HL-60 (cell line): ENCODE measurements around the gene SCO2.

Experiments used
- GABPA ChIP-seq: IDR thresholded peaks from 2 replicates; pipeline ENCODE4 v1.6.1; 2012; ENCODE audit warnings: low read depth
- POLR2AphosphoS5 ChIP-seq: IDR thresholded peaks from 2 replicates; pipeline ENCODE4 v1.6.1; 2012; ENCODE audit warnings: low read depth
- SPI1 ChIP-seq: IDR thresholded peaks from 2 replicates; pipeline ENCODE4 v1.6.1; 2012; ENCODE audit warnings: low read depth, mild to moderate bottlenecking, borderline replicate concordance
- TF ChIP-seq, protein P1 (sequence below): IDR thresholded peaks from one replicate; pipeline ENCODE4 v1.5.1; 2011; ENCODE audit warnings: low read length, control low read depth, inconsistent platforms; ENCODE audit not compliant: insufficient read depth
- TF ChIP-seq, protein P2 (sequence below): IDR thresholded peaks from 2 replicates; pipeline ENCODE4 v1.6.1; 2012; ENCODE audit warnings: low read depth; ENCODE audit not compliant: insufficient replicate concordance

DNA sequence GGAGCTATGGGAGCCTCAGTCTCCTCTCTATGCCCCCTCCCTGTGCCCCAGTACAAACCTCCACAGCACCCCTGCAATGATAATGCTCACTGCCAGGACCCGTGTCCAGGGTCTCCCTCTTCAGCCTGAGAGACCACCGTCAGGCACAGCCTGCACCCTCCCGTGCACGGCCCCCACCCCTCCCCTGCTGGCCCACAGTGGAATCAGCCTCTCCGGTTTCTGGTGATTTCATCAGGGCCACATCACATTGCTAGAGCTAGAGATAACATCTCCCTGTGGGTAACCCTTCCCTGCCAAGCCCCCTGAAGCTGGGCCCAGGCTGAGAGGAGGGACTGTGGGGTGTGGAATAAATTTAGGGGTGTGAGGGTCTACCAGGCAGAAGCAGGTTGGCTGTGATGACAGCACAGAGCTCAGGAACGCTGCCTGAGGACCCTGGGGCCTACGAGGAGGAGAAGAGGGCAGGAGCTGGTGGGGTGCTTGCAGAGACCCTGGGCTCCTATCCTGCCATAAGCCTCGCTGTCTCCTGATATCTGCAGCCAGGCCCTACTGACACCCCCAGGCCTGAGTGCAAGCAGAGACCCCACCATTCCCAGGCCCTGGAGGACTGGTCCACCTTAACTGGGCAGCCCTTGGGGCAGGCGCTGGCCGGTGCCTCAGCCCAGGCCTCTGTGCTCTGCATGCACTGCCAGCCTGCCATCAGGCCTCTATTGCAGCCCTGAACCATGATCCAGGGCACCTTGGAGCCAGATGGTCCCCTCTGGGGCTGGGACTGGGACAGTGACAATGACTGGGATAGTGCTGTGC is 20.3 kb upstream of the SCO2 start, which contains the start of gene KLHDC7B:
- TF ChIP-seq, protein P1, sequence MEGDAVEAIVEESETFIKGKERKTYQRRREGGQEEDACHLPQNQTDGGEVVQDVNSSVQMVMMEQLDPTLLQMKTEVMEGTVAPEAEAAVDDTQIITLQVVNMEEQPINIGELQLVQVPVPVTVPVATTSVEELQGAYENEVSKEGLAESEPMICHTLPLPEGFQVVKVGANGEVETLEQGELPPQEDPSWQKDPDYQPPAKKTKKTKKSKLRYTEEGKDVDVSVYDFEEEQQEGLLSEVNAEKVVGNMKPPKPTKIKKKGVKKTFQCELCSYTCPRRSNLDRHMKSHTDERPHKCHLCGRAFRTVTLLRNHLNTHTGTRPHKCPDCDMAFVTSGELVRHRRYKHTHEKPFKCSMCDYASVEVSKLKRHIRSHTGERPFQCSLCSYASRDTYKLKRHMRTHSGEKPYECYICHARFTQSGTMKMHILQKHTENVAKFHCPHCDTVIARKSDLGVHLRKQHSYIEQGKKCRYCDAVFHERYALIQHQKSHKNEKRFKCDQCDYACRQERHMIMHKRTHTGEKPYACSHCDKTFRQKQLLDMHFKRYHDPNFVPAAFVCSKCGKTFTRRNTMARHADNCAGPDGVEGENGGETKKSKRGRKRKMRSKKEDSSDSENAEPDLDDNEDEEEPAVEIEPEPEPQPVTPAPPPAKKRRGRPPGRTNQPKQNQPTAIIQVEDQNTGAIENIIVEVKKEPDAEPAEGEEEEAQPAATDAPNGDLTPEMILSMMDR = peak; percentile 10
- TF ChIP-seq GABPA (no peak), POLR2AphosphoS5 (no peak), SPI1 (no peak)
- TF ChIP-seq, protein P2, sequence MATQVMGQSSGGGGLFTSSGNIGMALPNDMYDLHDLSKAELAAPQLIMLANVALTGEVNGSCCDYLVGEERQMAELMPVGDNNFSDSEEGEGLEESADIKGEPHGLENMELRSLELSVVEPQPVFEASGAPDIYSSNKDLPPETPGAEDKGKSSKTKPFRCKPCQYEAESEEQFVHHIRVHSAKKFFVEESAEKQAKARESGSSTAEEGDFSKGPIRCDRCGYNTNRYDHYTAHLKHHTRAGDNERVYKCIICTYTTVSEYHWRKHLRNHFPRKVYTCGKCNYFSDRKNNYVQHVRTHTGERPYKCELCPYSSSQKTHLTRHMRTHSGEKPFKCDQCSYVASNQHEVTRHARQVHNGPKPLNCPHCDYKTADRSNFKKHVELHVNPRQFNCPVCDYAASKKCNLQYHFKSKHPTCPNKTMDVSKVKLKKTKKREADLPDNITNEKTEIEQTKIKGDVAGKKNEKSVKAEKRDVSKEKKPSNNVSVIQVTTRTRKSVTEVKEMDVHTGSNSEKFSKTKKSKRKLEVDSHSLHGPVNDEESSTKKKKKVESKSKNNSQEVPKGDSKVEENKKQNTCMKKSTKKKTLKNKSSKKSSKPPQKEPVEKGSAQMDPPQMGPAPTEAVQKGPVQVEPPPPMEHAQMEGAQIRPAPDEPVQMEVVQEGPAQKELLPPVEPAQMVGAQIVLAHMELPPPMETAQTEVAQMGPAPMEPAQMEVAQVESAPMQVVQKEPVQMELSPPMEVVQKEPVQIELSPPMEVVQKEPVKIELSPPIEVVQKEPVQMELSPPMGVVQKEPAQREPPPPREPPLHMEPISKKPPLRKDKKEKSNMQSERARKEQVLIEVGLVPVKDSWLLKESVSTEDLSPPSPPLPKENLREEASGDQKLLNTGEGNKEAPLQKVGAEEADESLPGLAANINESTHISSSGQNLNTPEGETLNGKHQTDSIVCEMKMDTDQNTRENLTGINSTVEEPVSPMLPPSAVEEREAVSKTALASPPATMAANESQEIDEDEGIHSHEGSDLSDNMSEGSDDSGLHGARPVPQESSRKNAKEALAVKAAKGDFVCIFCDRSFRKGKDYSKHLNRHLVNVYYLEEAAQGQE = no peak
